Tibial nerve (tissue), 3 donors: ENCODE results near the gene RAB4A.

Experiments used
- CTCF ChIP-seq, 5 experiments: fragments of 200-600 bp in 3 of 5; fragments of 450-650 bp in 2 of 5; sonication (generic) in 3 of 5; IDR thresholded peaks; one replicate each; pipeline ENCODE4 v1.5.1; 2016 to 2019; ENCODE audit warnings: antibody characterized with exemption in 5 of 5, mild to moderate bottlenecking in 3 of 5, moderate library complexity in 2 of 5
- POLR2A ChIP-seq, 2 donors: fragments of 450-650 bp; IDR thresholded peaks; one replicate each; pipeline ENCODE4 v1.6.1; 2017; ENCODE audit warnings: antibody characterized with exemption in 2 of 2, mild to moderate bottlenecking in 2 of 2, moderate library complexity in 2 of 2

GRCh38 chr1:229352975-229353374 is 82.1 kb downstream of the RAB4A start:
- TF ChIP-seq CTCF (IDR thresholded peaks at IDR 0.05): no peak
- TF ChIP-seq POLR2A (IDR thresholded peaks at IDR 0.05): no peak
